ENCODE measurements around the gene ART3. TPM values are rescaled to one million over a fixed set of nuclear protein-coding genes. Genes with fewer than 3 reads are reported as not detected.

ART3 gene
- polyA plus RNA-seq, 1 donor from 2014 or later = 0.25 TPM

DNA sequence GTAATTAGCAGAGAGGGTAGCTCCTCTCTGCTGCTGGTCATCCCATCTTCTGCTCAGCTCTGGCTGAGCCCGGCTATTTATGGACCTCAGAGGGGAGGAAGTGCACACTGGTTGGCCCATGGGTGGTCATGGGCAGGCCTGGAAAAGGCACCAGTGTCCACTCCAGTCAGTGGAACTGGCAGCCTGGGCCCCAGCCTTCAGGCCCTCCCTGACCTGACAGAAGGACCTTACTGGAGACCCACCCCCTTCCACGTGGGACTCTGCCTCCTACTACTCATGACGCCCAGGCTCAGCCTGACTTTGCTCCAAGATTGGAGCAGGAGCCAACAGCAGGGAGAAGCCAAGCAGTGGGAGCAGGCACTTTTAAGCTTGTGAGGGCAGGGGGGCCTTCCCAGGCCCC lies 8.0 kb upstream of the ART3 start:
- H3K9ac ChIP-seq (ENCODE audit: low read length) = no peak overlapping the region
- TF ChIP-seq EP300 (conservative IDR thresholded peaks at IDR 0.05; ENCODE audit: poor library complexity, severe bottlenecking) (no peak), POLR2AphosphoS5 (IDR thresholded peaks at IDR 0.05) (no peak), RAD21 (conservative IDR thresholded peaks at IDR 0.05) (no peak), MXI1 (conservative IDR thresholded peaks at IDR 0.05; ENCODE audit: poor library complexity, severe bottlenecking) (no peak), EZH2 (IDR thresholded peaks at IDR 0.05; ENCODE audit: borderline replicate concordance, insufficient read depth, low read length, poor library complexity, severe bottlenecking) (no peak), TAF1 (IDR thresholded peaks at IDR 0.05; ENCODE audit: low read depth) (no peak), SMC3 (conservative IDR thresholded peaks at IDR 0.05; ENCODE audit: poor library complexity) (no peak)
- TF ChIP-seq, protein P1, sequence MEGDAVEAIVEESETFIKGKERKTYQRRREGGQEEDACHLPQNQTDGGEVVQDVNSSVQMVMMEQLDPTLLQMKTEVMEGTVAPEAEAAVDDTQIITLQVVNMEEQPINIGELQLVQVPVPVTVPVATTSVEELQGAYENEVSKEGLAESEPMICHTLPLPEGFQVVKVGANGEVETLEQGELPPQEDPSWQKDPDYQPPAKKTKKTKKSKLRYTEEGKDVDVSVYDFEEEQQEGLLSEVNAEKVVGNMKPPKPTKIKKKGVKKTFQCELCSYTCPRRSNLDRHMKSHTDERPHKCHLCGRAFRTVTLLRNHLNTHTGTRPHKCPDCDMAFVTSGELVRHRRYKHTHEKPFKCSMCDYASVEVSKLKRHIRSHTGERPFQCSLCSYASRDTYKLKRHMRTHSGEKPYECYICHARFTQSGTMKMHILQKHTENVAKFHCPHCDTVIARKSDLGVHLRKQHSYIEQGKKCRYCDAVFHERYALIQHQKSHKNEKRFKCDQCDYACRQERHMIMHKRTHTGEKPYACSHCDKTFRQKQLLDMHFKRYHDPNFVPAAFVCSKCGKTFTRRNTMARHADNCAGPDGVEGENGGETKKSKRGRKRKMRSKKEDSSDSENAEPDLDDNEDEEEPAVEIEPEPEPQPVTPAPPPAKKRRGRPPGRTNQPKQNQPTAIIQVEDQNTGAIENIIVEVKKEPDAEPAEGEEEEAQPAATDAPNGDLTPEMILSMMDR (IDR thresholded peaks at IDR 0.05; ENCODE audit: poor library complexity, severe bottlenecking) = no peak
- TF ChIP-seq, protein P2, sequence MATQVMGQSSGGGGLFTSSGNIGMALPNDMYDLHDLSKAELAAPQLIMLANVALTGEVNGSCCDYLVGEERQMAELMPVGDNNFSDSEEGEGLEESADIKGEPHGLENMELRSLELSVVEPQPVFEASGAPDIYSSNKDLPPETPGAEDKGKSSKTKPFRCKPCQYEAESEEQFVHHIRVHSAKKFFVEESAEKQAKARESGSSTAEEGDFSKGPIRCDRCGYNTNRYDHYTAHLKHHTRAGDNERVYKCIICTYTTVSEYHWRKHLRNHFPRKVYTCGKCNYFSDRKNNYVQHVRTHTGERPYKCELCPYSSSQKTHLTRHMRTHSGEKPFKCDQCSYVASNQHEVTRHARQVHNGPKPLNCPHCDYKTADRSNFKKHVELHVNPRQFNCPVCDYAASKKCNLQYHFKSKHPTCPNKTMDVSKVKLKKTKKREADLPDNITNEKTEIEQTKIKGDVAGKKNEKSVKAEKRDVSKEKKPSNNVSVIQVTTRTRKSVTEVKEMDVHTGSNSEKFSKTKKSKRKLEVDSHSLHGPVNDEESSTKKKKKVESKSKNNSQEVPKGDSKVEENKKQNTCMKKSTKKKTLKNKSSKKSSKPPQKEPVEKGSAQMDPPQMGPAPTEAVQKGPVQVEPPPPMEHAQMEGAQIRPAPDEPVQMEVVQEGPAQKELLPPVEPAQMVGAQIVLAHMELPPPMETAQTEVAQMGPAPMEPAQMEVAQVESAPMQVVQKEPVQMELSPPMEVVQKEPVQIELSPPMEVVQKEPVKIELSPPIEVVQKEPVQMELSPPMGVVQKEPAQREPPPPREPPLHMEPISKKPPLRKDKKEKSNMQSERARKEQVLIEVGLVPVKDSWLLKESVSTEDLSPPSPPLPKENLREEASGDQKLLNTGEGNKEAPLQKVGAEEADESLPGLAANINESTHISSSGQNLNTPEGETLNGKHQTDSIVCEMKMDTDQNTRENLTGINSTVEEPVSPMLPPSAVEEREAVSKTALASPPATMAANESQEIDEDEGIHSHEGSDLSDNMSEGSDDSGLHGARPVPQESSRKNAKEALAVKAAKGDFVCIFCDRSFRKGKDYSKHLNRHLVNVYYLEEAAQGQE (IDR thresholded peaks at IDR 0.05; ENCODE audit: borderline replicate concordance) = no peak
- no peaks in the 10 kb centered on the region for H4K20me1 ChIP-seq (ENCODE audit: insufficient read depth)
- H3K9me3 ChIP-seq (ENCODE audit: low read length) = no peaks in the 10 kb centered on the region
- H3K36me3 ChIP-seq (ENCODE audit: insufficient read depth, low read length) = no peaks in the 10 kb centered on the region
- H3K27me3 ChIP-seq (ENCODE audit: insufficient read depth, low read depth, low read length) = no peaks in the 10 kb centered on the region
- no peaks in the 10 kb centered on the region for H3K9me2 ChIP-seq (ENCODE audit: insufficient read depth, low read length)
- no peak overlapping the region for H3K4me3 ChIP-seq (ENCODE audit: low read length)
- H2AFZ ChIP-seq (ENCODE audit: low read depth, low read length) = no peak overlapping the region
- H3K79me2 ChIP-seq (replicated peaks; ENCODE audit: insufficient read depth, low read length) = no peaks in the 10 kb centered on the region
- no peaks in the 10 kb centered on the region for H3F3A ChIP-seq (ENCODE audit: insufficient read depth, low read length, poor library complexity, severe bottlenecking)
- H3K27ac ChIP-seq (ENCODE audit: low read length) = no peak overlapping the region
- no peak overlapping the region for H3K4me2 ChIP-seq (ENCODE audit: low read length)

GRCh38 chr4:76067652-76068286 lies 6.7 kb upstream of the ART3 start:
- Histone ChIP-seq H4K20me1 (ENCODE audit: insufficient read depth) (no peaks in the 10 kb centered on the region), H3K27ac (ENCODE audit: low read length) (no peak overlapping the region), H3K79me2 (replicated peaks; ENCODE audit: insufficient read depth, low read length) (no peaks in the 10 kb centered on the region), H3K27me3 (ENCODE audit: insufficient read depth, low read depth, low read length) (no peaks in the 10 kb centered on the region), H3K9me2 (ENCODE audit: insufficient read depth, low read length) (no peaks in the 10 kb centered on the region), H2AFZ (ENCODE audit: low read depth, low read length) (no peak overlapping the region), H3K9me3 (ENCODE audit: low read length) (no peaks in the 10 kb centered on the region), H3K9ac (ENCODE audit: low read length) (no peak overlapping the region), H3K4me3 (ENCODE audit: low read length) (no peak overlapping the region), H3F3A (ENCODE audit: insufficient read depth, low read length, poor library complexity, severe bottlenecking) (no peaks in the 10 kb centered on the region), H3K4me2 (ENCODE audit: low read length) (no peak overlapping the region), H3K36me3 (ENCODE audit: insufficient read depth, low read length) (no peaks in the 10 kb centered on the region)
- TF ChIP-seq POLR2AphosphoS5 (IDR thresholded peaks at IDR 0.05) (no peak), TAF1 (IDR thresholded peaks at IDR 0.05; ENCODE audit: low read depth) (no peak), SMC3 (conservative IDR thresholded peaks at IDR 0.05; ENCODE audit: poor library complexity) (peak; percentile 44), EP300 (conservative IDR thresholded peaks at IDR 0.05; ENCODE audit: poor library complexity, severe bottlenecking) (no peak), EZH2 (IDR thresholded peaks at IDR 0.05; ENCODE audit: borderline replicate concordance, insufficient read depth, low read length, poor library complexity, severe bottlenecking) (no peak), RAD21 (conservative IDR thresholded peaks at IDR 0.05) (peak; percentile 67), MXI1 (conservative IDR thresholded peaks at IDR 0.05; ENCODE audit: poor library complexity, severe bottlenecking) (no peak)
- TF ChIP-seq, protein P1 (IDR thresholded peaks at IDR 0.05; ENCODE audit: poor library complexity, severe bottlenecking) = peak; percentile 69
- TF ChIP-seq, protein P2 (IDR thresholded peaks at IDR 0.05; ENCODE audit: borderline replicate concordance) = no peak

Data from neural cell (in vitro differentiated cells).